Measurements from ENCODE around the gene SYNGR4. TPM values are rescaled to one million over a fixed set of nuclear protein-coding genes. Genes with fewer than 3 reads are reported as not detected.
"Not testable (repeated sequence)": the region's sequence is repeated elsewhere in the genome, so short reads cannot be mapped to it uniquely, and the experiment has no call there.

SYNGR4 gene
- total RNA-seq, 1 donor from 2014 or later: not detected

DNA sequence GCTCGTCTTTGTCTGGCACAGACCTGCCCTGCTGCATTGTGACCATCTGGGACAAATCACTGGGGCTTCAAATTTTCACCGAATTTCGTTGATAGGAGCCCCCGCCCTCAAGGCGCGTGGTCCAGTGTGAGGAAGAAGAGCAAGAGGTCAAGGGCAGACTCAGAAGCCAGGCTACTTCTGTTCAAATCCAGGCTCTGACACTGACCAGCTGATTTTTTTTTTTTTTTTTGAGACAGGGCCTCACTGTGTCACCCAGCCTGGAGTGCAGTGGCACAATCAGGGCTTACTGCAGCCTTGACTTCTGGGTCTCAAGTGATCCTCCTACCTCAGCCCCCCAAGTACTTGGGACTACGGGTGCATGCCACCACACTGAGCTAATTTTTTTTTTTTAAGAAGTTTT lies 7.2 kb downstream of the SYNGR4 start:
- no peak for DNase-seq (ENCODE audit: low spot score)

DNA sequence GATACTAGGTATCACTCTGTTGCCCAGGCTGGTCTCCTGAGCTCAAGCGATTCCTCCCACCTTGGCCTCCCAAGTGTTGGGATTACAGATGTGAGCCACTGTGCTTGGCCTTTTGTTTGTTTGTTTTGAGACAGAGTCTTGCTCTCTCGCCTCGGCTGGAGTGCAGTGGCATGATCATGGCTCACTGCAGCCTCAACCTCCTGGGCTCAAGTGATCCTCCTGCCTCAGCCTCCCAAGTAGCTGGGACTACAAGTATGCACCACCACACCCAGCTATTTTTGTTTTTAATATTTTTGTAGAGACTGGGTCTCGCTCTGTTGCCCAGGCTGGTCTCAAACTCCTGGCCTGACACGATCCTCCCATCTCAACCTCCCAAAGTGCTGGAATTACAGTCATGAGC lies 7.6 kb downstream of the SYNGR4 start:
- DNase-seq (ENCODE audit: low spot score): not testable (repeated sequence)

DNA sequence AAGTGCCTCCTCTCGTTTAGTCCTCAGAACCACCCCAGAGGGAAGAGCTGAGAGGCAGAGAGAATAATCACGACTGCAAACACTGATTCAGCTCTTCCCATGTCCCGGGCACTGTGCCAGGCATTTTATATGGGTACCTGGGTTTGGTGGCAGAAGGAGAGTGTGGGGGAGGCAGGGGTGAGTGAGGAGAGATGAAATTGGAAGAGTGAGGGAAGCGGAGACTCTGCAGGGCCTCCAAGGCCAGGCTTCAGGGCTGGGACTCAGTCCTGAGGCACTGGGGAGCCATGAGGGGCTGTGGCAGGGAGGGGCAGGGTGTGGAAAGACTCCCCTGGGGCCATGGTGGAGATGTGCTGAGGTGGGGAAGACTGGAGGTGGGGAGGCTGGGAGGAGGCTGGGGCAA lies 8.7 kb downstream of the SYNGR4 start:
- no peak for DNase-seq (ENCODE audit: low spot score)

DNA sequence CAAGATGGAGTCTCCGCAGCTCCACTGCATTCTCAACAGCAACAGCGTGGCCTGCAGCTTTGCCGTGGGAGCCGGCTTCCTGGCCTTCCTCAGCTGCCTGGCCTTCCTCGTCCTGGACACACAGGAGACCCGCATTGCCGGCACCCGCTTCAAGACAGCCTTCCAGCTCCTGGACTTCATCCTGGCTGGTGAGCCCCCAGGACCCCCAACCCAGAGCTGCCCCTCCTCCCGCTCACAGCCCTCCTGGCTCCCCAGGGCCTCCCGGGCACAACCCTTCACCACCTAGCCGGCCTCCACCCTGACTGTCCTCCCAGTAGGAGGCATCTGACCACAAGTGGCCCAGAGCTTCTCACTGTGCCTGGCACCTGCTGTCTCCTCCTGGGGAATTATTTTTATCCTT lies 9.4 kb downstream of the SYNGR4 start:
- DNase-seq (ENCODE audit: low spot score): no peak

DNA sequence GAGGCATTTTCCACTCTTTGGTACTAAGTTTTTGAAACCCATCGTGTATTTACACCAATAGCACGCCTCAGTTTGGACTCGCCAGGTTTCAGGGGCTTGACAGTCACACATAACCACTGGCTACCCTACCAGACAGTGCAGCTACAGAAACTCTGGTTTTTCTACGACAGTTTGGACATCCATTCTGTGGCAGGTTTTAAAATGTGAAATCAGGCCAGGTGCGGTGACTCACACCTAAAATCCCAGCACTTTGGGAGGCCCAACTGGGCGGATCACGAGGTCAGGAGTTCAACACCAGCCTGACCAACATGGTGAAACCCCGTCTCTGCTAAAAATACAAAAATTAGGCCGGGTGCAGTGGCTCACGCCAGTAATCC lies 14.0 kb downstream of the SYNGR4 start:
- DNase-seq (ENCODE audit: low spot score): no peak

DNA sequence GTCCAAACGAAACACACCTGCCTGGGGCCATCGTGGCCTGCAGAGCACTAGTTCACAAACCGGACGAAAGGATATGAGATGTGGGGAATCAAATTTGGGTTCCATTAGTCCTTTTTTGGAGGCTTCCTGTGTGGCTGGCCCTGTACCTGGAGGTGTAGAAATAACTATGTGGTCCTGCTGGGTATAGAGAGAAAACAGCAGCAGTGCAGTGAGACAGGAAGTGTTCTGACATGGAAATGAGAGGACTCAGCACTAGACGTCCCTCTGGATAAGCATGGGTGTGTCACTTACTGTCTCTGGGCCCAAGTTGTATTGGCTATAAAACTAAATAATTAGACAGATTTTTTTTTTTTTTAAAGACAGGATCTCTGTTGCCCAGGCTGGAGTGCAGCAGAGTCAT lies 14.9 kb downstream of the SYNGR4 start:
- no peak for DNase-seq (ENCODE audit: low spot score)

DNA sequence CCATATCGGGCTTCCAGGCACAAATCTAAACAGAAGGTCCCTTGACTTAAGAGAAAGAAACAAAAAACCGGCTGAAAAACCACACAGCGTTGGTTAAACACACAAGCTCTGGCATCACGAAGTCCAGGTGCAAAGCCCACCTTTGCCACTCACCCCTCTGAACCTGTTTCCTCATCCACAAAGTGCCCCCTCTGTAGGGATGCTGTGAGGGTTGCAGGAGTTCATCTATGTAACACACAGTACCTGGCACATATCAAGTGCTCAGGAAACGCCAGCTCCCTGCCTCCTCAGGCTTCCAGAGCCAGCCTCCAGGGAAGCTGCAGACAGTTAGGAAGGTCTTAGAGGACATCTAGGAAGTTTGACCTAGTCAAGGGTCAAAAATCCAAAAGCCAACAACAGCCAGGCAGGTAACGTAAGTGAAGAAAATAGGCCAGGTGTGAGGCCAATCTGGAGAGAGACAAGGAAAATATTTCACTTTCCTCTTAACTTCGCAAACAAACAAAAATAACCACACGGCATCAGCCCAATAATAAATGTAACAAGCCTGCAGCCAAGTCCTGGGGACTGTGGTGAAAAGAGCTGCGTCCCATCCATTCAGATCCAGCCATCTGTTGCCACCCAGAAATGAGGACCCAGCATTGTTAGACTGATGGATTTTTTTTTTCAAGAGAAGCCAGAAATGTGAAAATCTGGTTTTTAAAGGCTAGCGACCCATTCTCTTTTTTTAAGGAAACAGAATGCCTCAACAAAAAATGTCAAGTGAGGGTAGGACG lies 17.2 kb downstream of the SYNGR4 start:
- DNase-seq (ENCODE audit: low spot score): no peak

DNA sequence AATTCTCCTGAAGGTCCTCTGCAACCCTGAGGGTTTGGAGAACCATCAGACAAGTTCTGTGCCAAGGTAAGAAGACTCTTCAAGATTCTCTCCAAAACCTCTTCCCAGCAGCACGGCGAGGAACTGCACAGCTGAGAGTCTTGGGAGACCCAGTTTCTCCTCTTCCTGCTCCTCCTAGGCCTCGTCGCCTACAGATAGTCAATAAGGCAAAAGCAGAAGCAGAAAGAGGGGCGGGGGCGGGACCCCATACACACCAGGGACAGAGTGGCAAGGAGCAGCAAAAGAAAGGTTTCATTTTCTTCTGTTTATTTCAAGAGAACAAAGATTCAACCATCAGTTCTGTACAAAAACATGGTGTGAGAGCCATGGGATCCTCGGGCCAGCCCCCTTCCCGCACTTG lies 18.1 kb downstream of the SYNGR4 start:
- no peak for DNase-seq (ENCODE audit: low spot score)

DNA sequence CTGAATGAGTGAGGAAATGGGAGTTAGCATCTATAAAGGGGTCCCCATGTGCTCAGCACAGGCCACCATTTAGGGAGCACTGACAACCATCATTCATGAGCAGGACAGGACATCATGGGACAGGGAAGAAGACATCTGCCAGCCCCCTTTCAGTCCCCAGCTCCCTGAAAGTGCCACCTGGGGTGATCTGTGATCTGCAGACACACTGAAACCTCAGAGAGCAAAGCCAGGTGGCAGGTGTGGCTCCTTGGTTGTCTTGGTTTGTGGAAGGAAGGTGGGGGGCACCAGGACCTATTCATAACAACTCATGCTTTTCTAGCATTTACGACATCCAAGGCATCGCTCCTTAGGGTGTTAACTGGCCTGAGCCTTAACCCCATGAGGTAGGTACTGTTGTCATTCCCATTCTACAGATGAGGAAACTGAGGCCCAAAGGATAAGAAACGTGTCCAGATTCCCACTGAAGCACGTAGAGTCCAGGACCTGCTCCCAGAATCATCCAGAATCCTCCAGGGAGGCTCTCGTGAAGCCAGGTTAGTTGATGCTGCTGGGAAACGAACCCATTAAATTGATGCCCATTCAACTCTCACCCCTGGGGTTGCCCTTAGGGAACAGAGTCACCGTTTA lies 21.4 kb downstream of the SYNGR4 start:
- no peak for DNase-seq (ENCODE audit: low spot score)

DNA sequence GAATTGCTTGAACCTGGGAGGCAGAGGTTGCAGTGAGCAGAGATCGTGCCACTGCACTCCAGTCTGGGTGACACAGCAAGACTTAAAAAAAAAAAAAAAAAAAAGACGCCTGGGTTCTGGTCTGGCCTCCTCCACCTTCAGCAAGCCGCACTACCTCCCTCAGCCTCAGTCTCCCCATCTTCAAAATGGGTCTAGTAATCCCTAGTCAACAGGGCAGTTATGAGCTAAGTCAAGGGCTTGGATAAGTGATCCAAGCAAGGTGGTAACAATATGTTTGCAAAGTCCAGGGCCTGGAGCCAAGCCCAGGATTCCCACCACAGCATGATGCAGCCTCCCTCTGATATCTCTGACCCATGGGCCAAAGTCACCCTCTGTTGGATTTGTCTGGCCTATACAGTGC lies 22.8 kb downstream of the SYNGR4 start:
- no peak for DNase-seq (ENCODE audit: low spot score)

DNA sequence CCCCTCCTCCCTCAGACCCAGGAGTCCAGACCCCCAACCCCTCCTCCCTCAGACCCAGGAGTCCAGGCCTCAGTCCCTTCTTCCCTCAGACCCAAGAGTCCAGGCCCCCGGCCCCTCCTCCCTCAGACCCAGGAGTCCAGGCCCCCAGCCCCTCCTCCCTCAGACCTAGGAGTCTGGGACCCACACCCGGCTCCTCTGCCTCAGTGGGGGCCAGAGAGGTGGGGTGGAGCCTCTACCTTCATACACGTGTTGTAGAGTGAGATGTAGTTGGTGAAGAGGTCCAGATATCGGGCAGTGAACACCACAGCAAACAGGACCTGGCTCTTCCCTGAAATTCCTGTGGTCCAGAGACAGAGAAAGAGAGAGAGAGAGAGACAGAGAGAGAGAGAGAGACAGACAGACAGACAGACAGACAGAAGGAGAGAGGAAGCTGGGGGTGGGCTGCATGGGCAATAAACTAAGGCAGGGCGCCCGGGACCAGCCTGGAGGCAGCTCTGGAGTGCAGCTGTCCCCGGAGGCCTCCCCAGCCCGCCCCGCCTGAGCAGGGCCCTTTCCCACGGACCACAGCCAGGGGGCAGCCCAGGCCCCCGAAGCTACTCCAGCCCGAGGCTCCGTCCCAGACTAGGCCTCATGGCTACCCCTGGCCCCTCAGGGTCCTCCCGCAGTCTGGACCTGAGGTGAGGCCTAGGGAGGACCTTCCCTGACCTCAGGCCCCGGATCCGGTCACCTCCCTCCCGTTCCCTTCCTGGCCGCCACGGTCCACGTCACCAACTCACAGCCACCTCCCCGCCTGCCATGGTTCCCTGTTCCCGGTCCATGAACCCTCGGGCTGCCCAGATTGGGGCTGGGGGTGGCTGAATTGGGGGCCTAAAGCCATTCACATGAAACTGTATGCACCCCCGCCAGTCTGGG lies 26.3 kb downstream of the SYNGR4 start:
- peak; percentile 53 for DNase-seq (ENCODE audit: low spot score)

DNA sequence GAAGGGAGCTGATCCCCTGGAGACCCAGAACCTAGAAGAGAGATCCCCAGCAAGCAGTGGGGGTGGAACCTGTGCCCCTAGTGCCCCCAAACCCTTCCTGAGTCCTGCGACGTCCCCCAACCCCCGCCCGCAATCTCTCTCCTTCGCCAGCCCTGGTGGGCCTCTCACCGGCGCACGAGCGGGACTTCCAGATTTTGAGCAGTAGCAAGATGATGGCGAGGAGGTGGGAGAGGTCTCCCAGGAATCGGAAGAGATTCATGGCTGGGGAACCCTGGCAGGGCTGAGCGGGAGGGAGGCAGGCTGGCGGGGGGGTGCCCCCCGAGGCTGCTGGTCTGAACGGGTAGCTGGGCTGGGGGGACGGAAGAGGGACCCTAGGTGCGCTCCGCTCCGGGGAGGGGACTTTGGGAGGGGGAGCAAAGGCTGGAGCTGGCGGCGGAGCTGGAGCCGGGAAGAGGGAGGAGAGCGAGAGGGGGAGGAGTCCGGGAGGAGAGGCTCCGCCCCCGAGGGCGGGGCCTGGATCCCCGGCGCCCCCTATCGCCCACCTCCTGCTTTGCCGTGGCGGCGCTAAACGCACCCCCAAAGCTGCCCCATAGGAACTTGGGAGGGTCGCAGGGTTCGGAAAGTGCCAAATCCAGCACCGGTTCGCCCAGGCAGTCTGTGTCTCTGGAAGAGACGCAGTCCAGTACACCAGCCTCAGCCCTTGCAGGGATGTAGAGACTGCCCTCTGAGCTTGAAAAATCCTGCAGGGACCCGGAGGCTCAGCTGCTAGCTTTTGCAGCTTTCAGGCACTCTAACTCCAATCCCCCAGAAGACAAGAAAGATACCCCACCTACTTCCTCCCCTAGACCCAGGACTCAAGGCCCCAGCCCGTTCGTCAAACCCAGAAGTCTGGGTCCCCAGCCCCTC lies 27.2 kb downstream of the SYNGR4 start, which contains the start of gene KDELR1:
Gene KDELR1, minus strand, starts transcription at position 452 of the 906 bp plus-strand sequence. Its CDS starts 193 bp downstream, at position 259.
- peak; percentile 70 for DNase-seq (ENCODE audit: low spot score)

DNA sequence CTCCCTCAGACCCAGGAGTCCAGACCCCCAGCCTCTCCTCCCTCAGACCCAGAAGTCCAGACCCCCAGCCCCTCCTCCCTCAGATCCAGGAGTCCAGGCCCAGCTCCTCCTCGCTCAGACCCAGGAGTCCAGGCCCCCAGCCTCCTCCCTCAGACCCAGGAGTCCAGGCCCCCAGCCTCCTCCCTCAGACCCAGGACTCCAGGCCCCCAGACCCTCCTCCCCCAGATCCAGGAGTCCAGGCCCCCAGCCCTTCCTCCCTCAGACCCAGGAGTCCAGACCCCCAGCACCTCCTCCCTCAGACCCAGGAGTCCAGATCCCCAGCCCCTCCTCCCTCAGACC lies 27.8 kb downstream of the SYNGR4 start:
- DNase-seq (ENCODE audit: low spot score): not testable (repeated sequence)

DNA sequence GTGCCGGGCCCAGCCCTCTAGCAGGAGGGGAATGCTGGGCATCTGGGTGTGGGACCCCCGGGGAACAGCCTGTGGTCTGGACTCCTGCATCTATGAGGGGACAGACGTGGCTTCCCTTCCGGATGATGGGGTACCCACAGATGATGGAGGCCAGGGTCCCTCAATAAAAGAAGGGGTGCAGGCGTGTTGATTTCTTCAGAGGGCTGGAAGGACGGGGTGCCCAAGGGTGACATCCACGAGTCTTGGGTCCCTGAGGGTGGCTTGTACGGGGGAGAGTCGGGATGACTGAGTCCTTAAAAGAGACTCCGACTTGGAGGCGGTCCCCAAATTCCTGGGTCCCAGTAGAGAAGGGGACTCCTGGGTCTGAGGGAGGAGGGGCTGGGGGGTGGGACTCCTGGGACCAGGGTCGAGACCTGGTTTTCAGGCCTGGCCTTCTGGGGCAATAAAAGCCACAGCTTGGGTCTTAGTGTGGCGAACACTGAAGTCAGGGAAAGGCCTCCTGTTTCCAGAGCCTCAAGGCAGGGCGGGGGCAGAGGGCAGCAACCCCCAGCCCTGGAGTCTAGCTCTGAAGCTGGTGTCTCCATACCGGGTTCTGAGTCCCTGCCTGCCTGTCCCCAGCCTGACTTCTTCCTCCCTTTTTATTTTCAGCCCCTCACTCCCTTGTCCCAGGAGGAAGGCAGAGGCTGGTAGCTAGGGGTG lies 28.8 kb downstream of the SYNGR4 start:
- no peak for DNase-seq (ENCODE audit: low spot score)

DNA sequence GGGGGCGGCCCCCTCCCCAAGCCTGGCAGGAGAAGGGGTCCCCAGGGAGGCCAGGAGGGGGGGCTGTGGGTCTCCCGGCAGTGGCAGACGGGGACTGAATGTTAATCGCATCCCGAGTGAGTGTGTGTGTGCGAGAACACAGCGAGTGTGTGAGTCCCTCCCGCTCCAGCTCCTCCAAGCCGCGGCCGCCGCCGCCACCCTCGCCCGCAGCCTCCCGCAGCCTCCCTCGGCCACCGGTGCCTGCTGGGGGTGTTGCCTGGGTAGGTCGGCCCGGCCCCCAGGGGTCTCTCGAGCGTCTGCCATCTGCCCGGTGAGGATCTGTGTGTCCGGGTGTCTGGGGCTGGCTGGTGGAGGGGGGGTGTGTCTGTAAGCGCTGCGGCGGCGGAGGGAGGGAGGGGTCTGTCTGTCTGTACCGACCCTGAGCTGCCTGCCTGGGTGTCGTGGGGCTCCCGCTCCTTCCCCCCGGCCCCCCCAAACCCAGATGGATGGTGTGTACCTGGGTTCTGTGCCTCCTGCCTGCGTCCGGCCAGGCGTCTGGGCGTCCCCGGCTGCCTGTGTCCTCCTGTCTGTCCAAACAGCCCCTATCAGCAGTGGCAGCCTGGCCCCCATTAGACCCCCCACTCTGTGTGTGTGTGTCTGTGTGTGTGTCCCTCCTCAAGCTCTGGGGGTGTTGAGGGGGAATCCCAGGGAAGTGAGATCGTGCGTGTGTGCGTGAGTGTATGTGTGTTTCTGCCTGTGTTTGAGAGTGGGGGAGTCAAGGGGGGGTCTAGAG lies 29.6 kb downstream of the SYNGR4 start, which contains the start of gene GRIN2D:
Gene GRIN2D, plus strand, starts transcription at position 110 of the 772 bp plus-strand sequence. CDS start 4,725 bp downstream, outside the sequence.
- no peak for DNase-seq (ENCODE audit: low spot score)

DNA sequence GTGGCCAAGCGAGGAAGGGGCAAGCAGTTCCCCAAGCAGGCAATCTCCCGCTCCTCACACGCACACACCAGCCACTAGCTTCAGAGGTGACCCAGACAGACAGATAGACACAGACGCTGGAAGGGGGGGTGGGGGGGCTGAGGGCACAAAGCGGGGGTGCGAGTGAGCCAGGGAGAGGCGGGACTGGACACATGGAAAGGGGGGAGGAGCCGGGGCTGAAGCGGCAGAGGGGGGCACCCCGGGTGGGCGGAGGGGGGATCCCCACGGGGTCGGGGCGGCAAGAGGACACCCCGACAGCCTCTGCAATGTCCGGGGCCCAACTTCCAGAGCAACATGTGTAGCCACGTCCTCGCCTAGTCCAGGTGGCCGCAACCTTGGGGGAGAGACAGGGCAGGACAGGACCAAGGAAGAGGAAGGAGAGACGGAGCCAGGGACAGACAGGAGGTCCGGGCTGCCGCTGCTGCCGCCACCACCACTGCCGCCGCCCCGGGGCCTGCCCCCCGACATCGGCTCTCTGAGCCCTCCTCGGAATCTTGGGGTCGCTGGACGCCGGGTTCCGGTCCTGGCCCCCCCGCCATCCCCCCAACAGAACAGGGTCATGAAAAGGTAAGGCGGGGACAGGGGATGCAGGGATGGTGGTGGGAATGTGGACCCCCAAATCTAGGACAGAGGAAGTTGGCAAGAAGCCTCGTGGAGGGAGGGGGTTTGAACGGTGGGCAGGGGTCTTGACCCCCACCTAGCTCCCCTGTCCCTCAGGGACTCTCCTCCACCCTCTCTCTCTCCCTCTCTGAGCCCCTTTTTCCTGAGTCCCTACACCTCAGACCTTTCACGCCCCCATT lies 30.4 kb downstream of the SYNGR4 start:
- no peak for DNase-seq (ENCODE audit: low spot score)

DNA sequence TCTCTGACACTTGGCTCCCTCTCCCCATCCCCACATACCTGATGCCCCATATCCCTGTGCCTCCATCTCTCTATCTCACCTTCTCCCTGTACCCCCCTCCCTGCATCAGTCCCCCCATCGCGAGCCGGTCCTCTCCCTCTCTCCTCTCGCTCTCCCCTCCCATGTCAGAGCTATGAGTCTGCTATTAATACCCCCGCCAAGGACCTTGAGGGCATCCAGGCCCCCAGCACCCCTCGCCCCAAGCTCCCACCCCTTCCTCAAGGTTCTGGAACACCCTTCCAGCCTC lies 30.9 kb downstream of the SYNGR4 start:
- DNase-seq (ENCODE audit: low spot score): no peak

DNA sequence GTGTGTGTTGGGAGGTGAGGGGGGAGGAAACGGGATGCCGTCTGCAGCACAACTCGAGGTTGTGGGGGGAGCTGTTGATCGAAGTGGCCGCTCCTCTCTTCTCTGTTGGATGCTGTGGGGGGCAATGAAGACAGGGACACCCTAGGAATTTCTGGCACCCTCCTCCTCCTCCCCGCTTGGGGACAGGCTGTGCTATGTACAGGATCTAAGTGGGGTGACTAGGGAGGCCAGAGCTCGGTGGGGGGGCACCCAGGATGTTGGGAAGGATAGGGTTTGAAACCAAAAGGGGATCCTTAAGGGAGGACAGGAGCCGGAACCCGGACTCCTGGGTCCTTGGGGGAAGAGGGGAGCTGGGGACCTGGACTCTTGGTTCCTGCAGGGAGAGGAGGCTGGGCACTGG lies 31.3 kb downstream of the SYNGR4 start:
- DNase-seq (ENCODE audit: low spot score): no peak

Data from mucosa of gallbladder (tissue), 1 donor.